Mesendoderm (in vitro differentiated cells): ENCODE data around the gene HDAC10.
"Not testable (repeated sequence)": the region's sequence is repeated elsewhere in the genome, so short reads cannot be mapped to it uniquely, and the experiment has no call there.

ENCODE experiments used
- DNase-seq: peaks from one replicate; pipeline ENCODE4 v3.0.0; 2013
- H2AK5ac ChIP-seq: 2 replicates; pipeline ENCODE4 v1.6.1; 2013; ENCODE audit warnings: low read length, inconsistent platforms
- H2BK120ac ChIP-seq: 2 replicates; pipeline ENCODE4 v1.6.1; 2013; ENCODE audit warnings: low read depth, mild to moderate bottlenecking, low read length, moderate library complexity, mixed read lengths
- H2BK15ac ChIP-seq: replicated peaks from 2 replicates; pipeline ENCODE4 v1.6.1; 2013; ENCODE audit warnings: low read depth, mild to moderate bottlenecking, moderate library complexity
- H2BK5ac ChIP-seq: 2 replicates; pipeline ENCODE4 v1.6.1; 2013; ENCODE audit warnings: low read length, inconsistent platforms
- H3K18ac ChIP-seq: 2 replicates; pipeline ENCODE4 v1.6.1; 2013; ENCODE audit warnings: mild to moderate bottlenecking, low read length, mixed read lengths
- H3K23ac ChIP-seq: one replicate; pipeline ENCODE4 v1.6.1; 2013; ENCODE audit warnings: low read length
- H3K27ac ChIP-seq: 2 replicates; pipeline ENCODE4 v1.5.1; 2013; ENCODE audit warnings: low read depth, mild to moderate bottlenecking, inconsistent platforms, low read length, moderate library complexity
- H3K27me3 ChIP-seq: 2 replicates; pipeline ENCODE4 v1.6.1; 2013; ENCODE audit warnings: low read length, control low read depth, mild to moderate bottlenecking, inconsistent platforms; ENCODE audit not compliant: insufficient read depth, poor library complexity
- H3K36me3 ChIP-seq: 2 replicates; pipeline ENCODE4 v1.6.1; 2013; ENCODE audit warnings: low read length, inconsistent platforms; ENCODE audit not compliant: control insufficient read depth, insufficient read depth
- H3K4ac ChIP-seq: one replicate; pipeline ENCODE4 v1.6.1; 2013; ENCODE audit warnings: low read depth, mild to moderate bottlenecking, low read length, moderate library complexity
- H3K4me1 ChIP-seq: 2 replicates; pipeline ENCODE4 v1.6.1; 2013; ENCODE audit warnings: low read depth, low read length, inconsistent platforms; ENCODE audit not compliant: control insufficient read depth
- H3K4me2 ChIP-seq: 2 replicates; pipeline ENCODE4 v1.6.1; 2013; ENCODE audit warnings: low read length
- H3K4me3 ChIP-seq: 2 replicates; pipeline ENCODE4 v1.5.1; 2013; ENCODE audit warnings: mild to moderate bottlenecking, low read length
- H3K56ac ChIP-seq: one replicate; pipeline ENCODE4 v1.6.1; 2013; ENCODE audit warnings: low read length
- H3K79me1 ChIP-seq: 2 replicates; pipeline ENCODE4 v1.6.1; 2013; ENCODE audit warnings: low read length, inconsistent platforms
- H3K79me2 ChIP-seq: 2 replicates; pipeline ENCODE4 v1.6.1; 2013; ENCODE audit warnings: mild to moderate bottlenecking, low read length; ENCODE audit not compliant: control insufficient read depth, insufficient read depth
- H3K9ac ChIP-seq: 2 replicates; pipeline ENCODE4 v1.6.1; 2013; ENCODE audit warnings: low read length, inconsistent platforms
- H4K5ac ChIP-seq: one replicate; pipeline ENCODE4 v1.6.1; 2013; ENCODE audit warnings: low read length
- H4K8ac ChIP-seq: one replicate; pipeline ENCODE4 v1.6.1; 2013; ENCODE audit warnings: low read depth, mild to moderate bottlenecking, control low read depth, low read length, moderate library complexity
- WGBS: extraction: QIAGEN DNeasy Blood & Tissue Kit; methylation state at CpG from one replicate; pipeline ENCODE4 v1.1.7; 2013; ENCODE audit warnings: low lambda C conversion rate, missing lambda C conversion rate; ENCODE audit not compliant: insufficient coverage; ENCODE audit errors: extremely low coverage; 5-methylcytosine and 5-hydroxymethylcytosine counted together

The HDAC10 gene

DNA sequence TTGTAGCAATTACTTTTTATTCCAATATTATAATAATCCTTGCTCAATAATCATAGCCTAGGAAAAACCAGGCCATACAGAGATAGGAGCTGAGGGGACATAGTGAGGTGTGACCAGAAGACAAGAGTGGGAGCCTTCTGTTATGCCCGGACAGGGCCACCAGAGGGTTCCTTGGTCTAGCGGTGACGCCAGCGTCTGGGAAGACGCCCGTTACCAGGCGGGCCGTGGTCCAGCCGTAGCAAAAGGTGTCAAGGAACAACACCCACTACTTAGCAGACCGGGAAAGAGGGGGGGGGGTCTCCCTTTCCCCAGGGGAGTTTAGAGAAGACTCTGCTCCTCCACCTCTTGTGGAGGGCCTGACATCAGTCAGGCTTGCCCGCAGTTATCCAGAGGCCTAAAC, 22.3 kb upstream of the HDAC10 start:
- not testable (repeated sequence) for H3K4ac ChIP-seq, H2BK5ac ChIP-seq, H2BK15ac ChIP-seq, DNase-seq, H4K5ac ChIP-seq, H3K36me3 ChIP-seq, H3K23ac ChIP-seq, H3K4me2 ChIP-seq, H3K27ac ChIP-seq, H3K4me3 ChIP-seq, H3K18ac ChIP-seq, H3K79me1 ChIP-seq, H3K27me3 ChIP-seq, H3K79me2 ChIP-seq, H2AK5ac ChIP-seq, H2BK120ac ChIP-seq, H4K8ac ChIP-seq, H3K56ac ChIP-seq, H3K9ac ChIP-seq, H3K4me1 ChIP-seq
- no CpG with 5 or more reads among the region's 11 CpGs for WGBS

DNA sequence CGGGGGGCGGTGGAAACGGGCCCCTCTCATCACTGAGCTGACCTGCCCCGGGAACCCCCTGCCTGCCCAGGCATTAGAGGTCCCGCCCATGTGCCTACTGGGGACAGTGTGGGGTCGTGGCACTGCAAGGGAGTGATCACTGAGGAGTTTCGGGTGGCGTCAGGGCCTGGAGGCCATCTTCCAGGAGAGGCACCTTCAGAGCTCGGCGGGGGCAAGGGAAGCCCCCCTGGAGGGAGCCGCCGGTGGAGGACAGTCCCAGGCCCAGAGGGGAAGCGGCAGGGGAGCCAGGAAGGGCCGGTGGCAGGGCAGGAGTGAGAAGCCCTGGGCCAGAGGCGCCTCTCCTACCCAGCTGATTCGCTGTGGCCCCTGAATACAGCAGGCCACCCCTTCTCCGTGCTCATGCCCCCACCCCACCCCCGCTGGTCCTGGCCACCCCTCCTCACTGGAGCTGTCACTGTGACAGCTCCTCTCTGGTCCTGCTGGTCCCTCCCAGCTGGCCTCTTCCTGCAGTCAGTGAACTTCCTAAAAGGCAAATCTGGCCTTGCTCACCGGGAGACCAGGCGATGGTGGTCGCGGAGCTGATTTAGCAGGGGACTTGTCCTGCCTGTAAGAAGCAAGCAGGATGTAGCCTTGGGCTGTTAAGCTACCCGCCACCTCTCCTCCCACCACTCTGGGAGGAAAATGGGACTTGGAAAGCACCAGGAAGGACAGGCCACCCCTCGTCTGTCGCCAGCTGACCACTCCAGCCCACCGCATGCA, 21.2 kb upstream of the HDAC10 start:
- no CpG with 5 or more reads among the region's 26 CpGs for WGBS
- H3K36me3 ChIP-seq, result no peaks in the 10 kb centered on the region
- no peaks in the 10 kb centered on the region for H3K79me1 ChIP-seq
- no peak overlapping the region for H3K18ac ChIP-seq
- H3K23ac ChIP-seq, result no peak overlapping the region
- peaks cover 5% of the 10 kb centered on the region for H3K27me3 ChIP-seq
- no peak overlapping the region for H3K4ac ChIP-seq
- H3K27ac ChIP-seq, result no peak overlapping the region
- H3K9ac ChIP-seq, result no peak overlapping the region
- peak overlapping the region; percentile 11 for H3K56ac ChIP-seq
- H2BK120ac ChIP-seq, result no peak overlapping the region
- H3K4me3 ChIP-seq, result no peak overlapping the region
- H2BK5ac ChIP-seq, result no peak overlapping the region
- DNase-seq, result peak; percentile 52
- no peak overlapping the region for H3K4me2 ChIP-seq
- H2BK15ac ChIP-seq, result no peak overlapping the region
- H4K5ac ChIP-seq, result no peak overlapping the region
- no peaks in the 10 kb centered on the region for H3K79me2 ChIP-seq
- H2AK5ac ChIP-seq, result no peak overlapping the region
- H3K4me1 ChIP-seq, result no peaks in the 10 kb centered on the region
- H4K8ac ChIP-seq, result no peak overlapping the region

DNA sequence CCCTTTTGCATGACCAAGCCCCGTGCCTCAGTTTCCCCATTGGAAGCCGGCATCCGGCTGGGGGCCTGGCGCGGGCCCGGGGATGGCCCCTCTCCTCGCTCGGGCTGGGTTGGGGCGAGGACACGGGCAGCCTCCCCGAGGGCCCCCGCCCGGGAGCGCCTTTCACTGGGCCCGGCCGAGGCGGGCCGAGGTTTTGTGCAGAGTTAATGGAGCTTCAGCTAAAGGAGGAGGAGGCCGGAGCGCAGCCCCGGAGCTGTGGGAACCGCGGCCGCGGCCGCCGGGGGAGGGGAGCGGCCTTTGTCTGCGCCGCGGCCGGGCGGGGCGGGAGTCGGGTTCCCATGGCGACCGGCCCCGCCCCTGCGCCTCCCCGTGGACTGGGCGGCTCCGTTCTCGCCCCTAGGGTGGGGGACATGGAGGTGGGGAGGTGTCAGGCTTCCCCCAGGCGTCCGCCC, 20.5 kb upstream of the HDAC10 start:
- H3K4me1 ChIP-seq, result no peaks in the 10 kb centered on the region
- no peaks in the 10 kb centered on the region for H3K79me2 ChIP-seq
- peak; percentile 77 for DNase-seq
- peaks cover 5% of the 10 kb centered on the region for H3K27me3 ChIP-seq
- H2BK5ac ChIP-seq, result no peak overlapping the region
- no peak overlapping the region for H2BK15ac ChIP-seq
- no peaks in the 10 kb centered on the region for H3K36me3 ChIP-seq
- no peak overlapping the region for H2BK120ac ChIP-seq
- H3K79me1 ChIP-seq, result no peaks in the 10 kb centered on the region
- H2AK5ac ChIP-seq, result no peak overlapping the region
- no peak overlapping the region for H4K5ac ChIP-seq
- WGBS, result no CpG with 5 or more reads among the region's 45 CpGs
- H3K9ac ChIP-seq, result no peak overlapping the region
- H3K56ac ChIP-seq, result no peak overlapping the region
- H3K4me2 ChIP-seq, result peak overlapping the region; percentile 31
- H3K4ac ChIP-seq, result no peak overlapping the region
- H3K4me3 ChIP-seq, result no peak overlapping the region
- H3K27ac ChIP-seq, result no peak overlapping the region
- H3K23ac ChIP-seq, result no peak overlapping the region
- no peak overlapping the region for H3K18ac ChIP-seq
- H4K8ac ChIP-seq, result no peak overlapping the region

GRCh38 chr22:50270666-50271394, 19.8 kb upstream of the HDAC10 start:
- no peak overlapping the region for H3K27ac ChIP-seq
- no peak overlapping the region for H3K23ac ChIP-seq

DNA sequence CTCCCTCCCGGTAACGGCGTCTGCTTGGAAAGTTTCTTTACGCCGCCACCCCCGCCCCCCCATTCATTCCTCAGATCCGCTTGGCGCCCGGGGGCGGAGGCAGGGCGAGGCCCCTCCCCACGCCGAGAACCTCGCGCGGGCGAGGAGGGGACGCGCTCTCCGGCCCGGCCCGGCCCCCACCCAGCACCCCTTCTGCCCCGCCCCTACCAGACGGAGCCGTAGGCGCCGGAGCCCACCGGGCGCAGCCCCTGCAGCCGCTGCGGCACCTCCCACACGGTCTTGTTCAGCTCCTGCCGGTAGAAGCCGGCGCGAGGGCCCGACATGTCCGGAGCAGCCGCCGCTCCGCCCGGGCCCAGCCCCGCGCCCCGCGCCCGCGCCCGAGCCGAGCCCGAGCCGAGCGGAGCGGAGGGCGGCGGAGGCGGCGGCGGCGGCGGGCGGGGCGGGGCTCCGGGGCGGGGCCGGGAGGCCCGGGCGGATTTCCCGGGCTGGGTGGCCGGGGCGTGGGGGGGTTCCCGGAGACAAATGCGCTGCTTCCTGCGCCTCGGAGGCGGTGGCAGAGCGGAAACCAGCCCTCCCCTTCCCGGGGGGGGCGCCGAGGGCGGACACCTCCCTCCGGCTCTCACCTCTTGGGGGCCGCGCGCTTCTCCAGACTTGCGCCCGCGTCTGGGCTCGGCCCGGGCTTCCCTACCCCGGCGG, 19.1 kb upstream of the HDAC10 start, which contains the start of gene MAPK11:
TSS of gene MAPK11 (minus strand) at position 411 of the 696 bp plus-strand sequence. CDS start at position 323, 88 bp downstream.
- H3K4me2 ChIP-seq, result peak within 1 kb of the TSS; percentile 21
- no peak within 1 kb of the TSS for H2BK15ac ChIP-seq
- no peak within 1 kb of the TSS for H3K23ac ChIP-seq
- H3K79me2 ChIP-seq, result no peaks in the 10 kb centered on the region
- no peak within 1 kb of the TSS for H4K5ac ChIP-seq
- no peak within 1 kb of the TSS for H3K18ac ChIP-seq
- H3K36me3 ChIP-seq, result no peaks in the 10 kb centered on the region
- no peaks in the 10 kb centered on the region for H3K79me1 ChIP-seq
- no peak within 1 kb of the TSS for H2BK120ac ChIP-seq
- no peak within 1 kb of the TSS for H3K4me3 ChIP-seq
- H3K9ac ChIP-seq, result no peak within 1 kb of the TSS
- H3K56ac ChIP-seq, result peak within 1 kb of the TSS; percentile 56
- H3K27me3 ChIP-seq, result peaks cover 5% of the 10 kb centered on the region
- WGBS, result no CpG with 5 or more reads among the region's 92 CpGs
- no peak within 1 kb of the TSS for H2AK5ac ChIP-seq
- no peak for DNase-seq
- H3K4me1 ChIP-seq, result no peaks in the 10 kb centered on the region
- H3K27ac ChIP-seq, result no peak within 1 kb of the TSS
- H3K4ac ChIP-seq, result no peak within 1 kb of the TSS
- H2BK5ac ChIP-seq, result no peak within 1 kb of the TSS
- H4K8ac ChIP-seq, result no peak within 1 kb of the TSS

More at GRCh38 chr22:50270666-50271394, 19.8 kb upstream of the HDAC10 start:
- no peaks in the 10 kb centered on the region for H3K4me1 ChIP-seq
- H3K79me1 ChIP-seq, result no peaks in the 10 kb centered on the region
- H2BK15ac ChIP-seq, result no peak overlapping the region
- no peak overlapping the region for H4K8ac ChIP-seq
- H3K9ac ChIP-seq, result no peak overlapping the region
- no peak overlapping the region for H3K18ac ChIP-seq
- H3K4me2 ChIP-seq, result peak overlapping the region; percentile 21
- no peak overlapping the region for H3K56ac ChIP-seq
- H3K4me3 ChIP-seq, result no peak overlapping the region
- H3K79me2 ChIP-seq, result no peaks in the 10 kb centered on the region
- no peak overlapping the region for H2AK5ac ChIP-seq
- no peak overlapping the region for H4K5ac ChIP-seq
- H2BK120ac ChIP-seq, result no peak overlapping the region
- peaks cover 5% of the 10 kb centered on the region for H3K27me3 ChIP-seq
- H3K36me3 ChIP-seq, result no peaks in the 10 kb centered on the region
- no peak overlapping the region for H2BK5ac ChIP-seq
- no peak overlapping the region for H3K4ac ChIP-seq
- DNase-seq, result peak; percentile 73
- WGBS, result no CpG with 5 or more reads among the region's 53 CpGs
